H1 (cell line): ENCODE data around the gene TMEM178B. TPM values are rescaled to one million over a fixed set of nuclear protein-coding genes. Genes with fewer than 3 reads are reported as not detected.
A peak's percentile ranks its signal among the peaks of the same experiment; 100 is the strongest.

Experiments used
- ASH2L ChIP-seq: fragments of 200-600, 300-600 bp; sonication (generic); IDR thresholded peaks from one replicate; pipeline ENCODE4 v1.7.1; 2017; ENCODE audit warnings: low read length
- CHD1 ChIP-seq: IDR thresholded peaks from 2 replicates; pipeline ENCODE4 v1.6.1; 2012; ENCODE audit warnings: low read depth, low read length, improper control_type of control experiment
- CREB1 ChIP-seq: IDR thresholded peaks from 2 replicates; pipeline ENCODE4 v1.6.1; 2012; ENCODE audit warnings: inconsistent platforms
- EZH2 ChIP-seq: fragments of 200-600 bp; sonication (generic); IDR thresholded peaks from 2 replicates; pipeline ENCODE4 v1.7.1; 2012; ENCODE audit warnings: low read depth, mild to moderate bottlenecking, moderate library complexity, low read length, inconsistent platforms; ENCODE audit not compliant: severe bottlenecking
- FOSL1 ChIP-seq: IDR thresholded peaks from 2 replicates; pipeline ENCODE4 v1.6.1; 2011; ENCODE audit warnings: mild to moderate bottlenecking, low read depth, low read length, moderate library complexity; ENCODE audit not compliant: insufficient read depth
- GTF2F1 ChIP-seq: IDR thresholded peaks from 2 replicates; pipeline ENCODE4 v1.6.1; 2012; ENCODE audit warnings: low read depth, low read length, improper control_type of control experiment, borderline replicate concordance
- JUN ChIP-seq: IDR thresholded peaks from 2 replicates; pipeline ENCODE4 v1.6.1; 2011; ENCODE audit warnings: low read depth, mild to moderate bottlenecking, improper control_type of control experiment, low read length
- PHF8 ChIP-seq: fragments of 200-600 bp; sonication (generic); conservative IDR thresholded peaks from 2 replicates; pipeline ENCODE4 v1.7.1; 2012; ENCODE audit warnings: low read depth, mild to moderate bottlenecking, inconsistent platforms, low read length, moderate library complexity
- POLR2A ChIP-seq, 2 experiments: IDR thresholded peaks; 1 replicate in 1 of 2; 2 replicates in 1 of 2; pipeline ENCODE4 v1.6.1; 2011; ENCODE audit warnings: low read depth in 2 of 2, low read length in 2 of 2, mild to moderate bottlenecking in 2 of 2; ENCODE audit errors: control extremely low read depth in 1 of 2
- SAP30 ChIP-seq: fragments of 300-600 bp; sonication (generic); IDR thresholded peaks from 2 replicates; pipeline ENCODE4 v1.7.1; 2012; ENCODE audit warnings: low read length, moderate library complexity, mild to moderate bottlenecking, inconsistent platforms; ENCODE audit not compliant: insufficient read depth, insufficient replicate concordance
- SIN3A ChIP-seq, 2 experiments: IDR thresholded peaks in 1 of 2; conservative IDR thresholded peaks in 1 of 2; 2 replicates each; pipeline ENCODE4 v1.6.1; 2011 to 2012; ENCODE audit warnings: low read length in 2 of 2, improper control_type of control experiment in 1 of 2, low read depth in 1 of 2, mild to moderate bottlenecking in 1 of 2
- SUZ12 ChIP-seq: fragments of 200-600 bp; sonication (generic); IDR thresholded peaks from 2 replicates; pipeline ENCODE4 v1.6.1; 2012; ENCODE audit warnings: mild to moderate bottlenecking, inconsistent platforms, low read length, moderate library complexity, mixed read lengths
- ZNF274 ChIP-seq: IDR thresholded peaks from 2 replicates; pipeline ENCODE4 v1.7.0; 2012; ENCODE audit warnings: low read length, borderline replicate concordance; ENCODE audit errors: extremely low read depth
- polyA plus RNA-seq, 7 experiments: library from polyadenylated mRNA; depleted of rRNA in 3 of 7; stranded (reverse) in 5 of 7; unstranded in 2 of 7; fragments of >200 nt in 5 of 7; fragments of 200-250 nt in 2 of 7; gene quantifications; 1 replicate in 5 of 7; 2 replicates in 1 of 7; 4 replicates in 1 of 7; pipeline versions ENCODE4 v1.2.1 to v1.2.3, GENCODE V29; 2011 to 2013; ENCODE audit warnings: missing spikeins in 2 of 7, mixed read lengths in 2 of 7
- total RNA-seq: library from RNA; stranded (reverse); fragmentation: NEBNext Ultra II Directional; extraction: Animal tissue kit (Norgen Biotek cat#: 25700); gene quantifications from 2 replicates; pipeline ENCODE4 v1.2.1, GENCODE V29; 2021
- TF ChIP-seq, protein P1 (sequence below): IDR thresholded peaks from 2 replicates; pipeline ENCODE4 v1.6.1; 2012; ENCODE audit warnings: inconsistent platforms
- TF ChIP-seq, protein P2 (sequence below): IDR thresholded peaks from 2 replicates; pipeline ENCODE4 v1.6.1; 2011; ENCODE audit warnings: low read depth, mild to moderate bottlenecking, low read length; ENCODE audit not compliant: insufficient read depth

The TMEM178B gene
- total and polyA plus RNA-seq, 2 of the 8 experiments (the other 6 are each of a cell fraction or from before 2014, with no cell fraction given): 5.3 to 18.1 TPM

DNA sequence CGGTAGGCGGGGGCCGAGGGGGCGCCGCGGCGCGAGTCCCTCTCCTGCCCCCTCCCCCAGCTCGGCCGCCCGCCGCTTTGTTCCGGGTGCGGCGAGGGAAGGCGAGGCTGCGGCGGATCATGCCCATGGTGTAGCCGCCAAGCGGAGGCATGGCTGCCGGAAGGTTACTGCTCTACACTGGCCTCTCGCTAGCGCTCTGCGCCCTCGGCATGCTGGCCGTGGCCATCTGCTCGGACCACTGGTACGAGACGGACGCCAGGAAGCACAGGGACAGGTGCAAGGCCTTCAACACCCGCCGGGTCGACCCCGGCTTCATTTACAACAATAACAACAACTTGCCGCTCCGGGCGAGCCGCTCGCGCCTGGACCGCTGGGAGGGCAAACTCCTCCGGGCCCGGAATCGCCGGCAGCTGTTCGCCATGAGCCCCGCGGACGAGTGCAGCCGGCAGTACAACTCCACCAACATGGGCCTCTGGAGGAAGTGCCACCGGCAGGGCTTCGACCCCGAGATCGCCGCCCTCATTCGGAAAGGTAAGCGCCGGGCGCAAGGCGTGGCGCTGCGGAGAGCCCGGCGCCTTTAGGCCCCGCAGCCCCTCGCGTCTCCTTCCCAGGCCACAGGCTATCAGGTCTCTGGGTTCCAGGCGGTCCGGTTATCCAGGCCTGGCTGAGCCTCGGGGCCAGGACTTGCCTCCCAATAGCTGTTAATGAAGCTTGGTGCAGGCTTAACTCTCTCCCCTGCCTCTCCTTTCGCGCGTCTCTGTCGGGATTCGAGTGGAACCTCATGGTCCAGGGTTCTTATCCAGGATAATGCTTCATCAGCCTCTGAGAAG is 513 bp downstream of the TMEM178B start (continued):
- TF ChIP-seq POLR2A (IDR thresholded peaks at IDR 0.05; ENCODE audit: control extremely low read depth in 1 of 2, low read depth in 2 of 2, low read length in 2 of 2) (peak in 1 of 2 experiments; percentile 38; a peak in 1 of 3 replicates), GTF2F1 (no peak), CHD1 (peak; percentile 45; the same call in 1 of the 2 replicates), SIN3A (conservative IDR thresholded peaks at IDR 0.05 in 1 of 2, IDR thresholded peaks at IDR 0.05 in 1 of 2; ENCODE audit: low read depth in 1 of 2, low read length in 2 of 2) (0 out of 4 replicates have a peak, but pooled peaks of 1 of the 2 experiments have one; percentile 14), FOSL1 (no peak), PHF8 (peak; percentile 54), SUZ12 (peak; percentile 64; the same call in 1 of the 2 replicates), JUN (no peak), ZNF274 (no peak), EZH2 (peak; percentile 60), SAP30 (no peak), ASH2L (peak; percentile 93), CREB1 (0 out of 2 replicates have a peak, but pooled peaks have one; percentile 6)
- TF ChIP-seq, protein P1, sequence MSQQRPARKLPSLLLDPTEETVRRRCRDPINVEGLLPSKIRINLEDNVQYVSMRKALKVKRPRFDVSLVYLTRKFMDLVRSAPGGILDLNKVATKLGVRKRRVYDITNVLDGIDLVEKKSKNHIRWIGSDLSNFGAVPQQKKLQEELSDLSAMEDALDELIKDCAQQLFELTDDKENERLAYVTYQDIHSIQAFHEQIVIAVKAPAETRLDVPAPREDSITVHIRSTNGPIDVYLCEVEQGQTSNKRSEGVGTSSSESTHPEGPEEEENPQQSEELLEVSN: peak; percentile 69
- TF ChIP-seq, protein P2, sequence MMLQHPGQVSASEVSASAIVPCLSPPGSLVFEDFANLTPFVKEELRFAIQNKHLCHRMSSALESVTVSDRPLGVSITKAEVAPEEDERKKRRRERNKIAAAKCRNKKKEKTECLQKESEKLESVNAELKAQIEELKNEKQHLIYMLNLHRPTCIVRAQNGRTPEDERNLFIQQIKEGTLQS: no peak
